GM13976 (cell line): ENCODE data around the gene PHETA2.
A peak's percentile ranks its signal among the peaks of the same experiment; 100 is the strongest.

Experiments
- DNase-seq: peaks from one replicate; pipeline ENCODE4 v3.0.0; 2012; ENCODE audit warnings: low spot score
- in situ Hi-C: fragments of 300-500 bp; cut with MboI; formaldehyde crosslinking; loops from one replicate; pipeline ENCODE4 v1.12.0; 2022; ENCODE audit warnings: low sequenced_read_pairs, mixed read lengths, inconsistent platforms; ENCODE audit not compliant: unreplicated experiment
- TF ChIP-seq, protein P1 (sequence below): IDR thresholded peaks from 2 replicates; pipeline ENCODE4 v1.5.1; 2012; ENCODE audit warnings: borderline replicate concordance, mild to moderate bottlenecking; ENCODE audit not compliant: insufficient read depth; ENCODE audit errors: extremely low read depth, missing control alignments, control extremely low read depth

Gene PHETA2, protein sequence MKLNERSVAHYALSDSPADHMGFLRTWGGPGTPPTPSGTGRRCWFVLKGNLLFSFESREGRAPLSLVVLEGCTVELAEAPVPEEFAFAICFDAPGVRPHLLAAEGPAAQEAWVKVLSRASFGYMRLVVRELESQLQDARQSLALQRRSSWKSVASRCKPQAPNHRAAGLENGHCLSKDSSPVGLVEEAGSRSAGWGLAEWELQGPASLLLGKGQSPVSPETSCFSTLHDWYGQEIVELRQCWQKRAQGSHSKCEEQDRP

GRCh38 chr22:42074132-42074811 lies at the start of gene PHETA2:
Gene PHETA2 (plus strand): TSS chr22:42074248. CDS start chr22:42077294, 3,046 bp downstream.
- peak; percentile 65 for DNase-seq

GRCh38 chr22:42025421-42025820 lies 48.6 kb upstream of the PHETA2 start:
- TF ChIP-seq, protein P1, sequence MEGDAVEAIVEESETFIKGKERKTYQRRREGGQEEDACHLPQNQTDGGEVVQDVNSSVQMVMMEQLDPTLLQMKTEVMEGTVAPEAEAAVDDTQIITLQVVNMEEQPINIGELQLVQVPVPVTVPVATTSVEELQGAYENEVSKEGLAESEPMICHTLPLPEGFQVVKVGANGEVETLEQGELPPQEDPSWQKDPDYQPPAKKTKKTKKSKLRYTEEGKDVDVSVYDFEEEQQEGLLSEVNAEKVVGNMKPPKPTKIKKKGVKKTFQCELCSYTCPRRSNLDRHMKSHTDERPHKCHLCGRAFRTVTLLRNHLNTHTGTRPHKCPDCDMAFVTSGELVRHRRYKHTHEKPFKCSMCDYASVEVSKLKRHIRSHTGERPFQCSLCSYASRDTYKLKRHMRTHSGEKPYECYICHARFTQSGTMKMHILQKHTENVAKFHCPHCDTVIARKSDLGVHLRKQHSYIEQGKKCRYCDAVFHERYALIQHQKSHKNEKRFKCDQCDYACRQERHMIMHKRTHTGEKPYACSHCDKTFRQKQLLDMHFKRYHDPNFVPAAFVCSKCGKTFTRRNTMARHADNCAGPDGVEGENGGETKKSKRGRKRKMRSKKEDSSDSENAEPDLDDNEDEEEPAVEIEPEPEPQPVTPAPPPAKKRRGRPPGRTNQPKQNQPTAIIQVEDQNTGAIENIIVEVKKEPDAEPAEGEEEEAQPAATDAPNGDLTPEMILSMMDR = no peak
- DNase-seq = no peak
- in situ Hi-C loops = no loop called here

More at GRCh38 chr22:42074132-42074811, at the start of gene PHETA2:
- in situ Hi-C loops = no loop called here
- TF ChIP-seq, protein P1 = peak; percentile 8

DNA sequence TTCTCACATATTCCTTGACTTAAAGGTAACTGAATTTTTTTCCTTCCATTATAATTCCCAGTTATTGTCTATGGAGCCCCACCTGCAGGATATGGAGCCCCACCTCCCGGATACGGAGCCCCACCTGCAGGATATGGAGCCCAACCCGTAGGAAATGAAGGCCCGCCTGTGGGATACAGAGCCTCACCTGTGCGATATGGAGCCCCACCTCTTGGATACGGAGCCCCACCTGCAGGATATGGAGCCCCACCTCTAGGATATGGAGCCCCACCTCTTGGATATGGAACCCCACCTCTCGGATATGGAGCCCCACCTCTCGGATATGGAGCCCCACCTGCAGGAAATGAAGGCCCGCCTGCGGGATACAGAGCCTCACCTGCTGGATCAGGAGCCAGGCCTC lies 47.3 kb upstream of the PHETA2 start:
- TF ChIP-seq, protein P1 = no peak
- DNase-seq = no peak
- in situ Hi-C loops = no loop called here

DNA sequence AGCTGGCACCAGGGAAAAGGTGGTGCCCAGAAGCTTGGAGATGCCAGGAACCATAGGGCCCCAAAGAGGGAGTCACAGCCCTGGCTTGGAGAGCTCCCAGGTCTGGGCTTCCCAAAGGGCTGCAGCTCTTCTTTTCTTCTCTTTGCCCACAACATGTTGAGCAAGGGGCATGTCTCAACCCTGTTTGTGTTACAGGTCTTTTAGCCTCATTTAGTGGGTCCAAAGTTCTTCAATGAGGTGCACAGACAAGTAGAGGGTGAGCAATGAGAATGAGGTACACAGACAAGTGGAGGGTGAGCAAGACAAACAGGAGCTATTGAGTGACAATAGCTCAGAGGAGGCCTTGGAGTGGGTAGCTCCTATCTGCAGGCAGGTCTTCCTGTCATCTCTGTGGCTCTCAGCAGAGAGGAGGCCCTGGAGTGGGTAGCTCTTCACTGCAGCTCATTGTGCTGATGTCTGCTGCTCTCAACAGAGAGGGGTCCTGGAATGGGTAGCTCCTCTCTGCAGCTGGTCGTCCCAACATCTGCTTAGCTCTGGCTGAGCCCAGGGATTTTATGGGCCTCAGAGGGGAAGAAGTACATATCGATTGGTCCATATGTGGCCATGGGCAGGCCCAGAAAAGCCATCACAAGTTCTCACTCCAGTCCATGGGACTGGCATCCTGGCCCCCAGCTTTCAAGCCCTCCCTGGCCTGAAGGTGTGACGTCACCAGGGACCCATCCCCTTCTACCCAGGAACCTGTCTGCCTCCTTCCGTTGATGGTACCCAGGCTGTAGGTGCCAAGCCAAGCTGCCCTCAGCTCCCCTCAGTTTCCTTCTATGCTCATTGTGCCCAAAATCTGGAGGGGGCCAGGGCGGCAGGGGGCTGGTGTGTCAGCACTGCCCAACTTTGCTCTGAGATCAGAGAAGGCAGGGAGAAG lies 40.5 kb upstream of the PHETA2 start:
- TF ChIP-seq, protein P1 = no peak
- no peak for DNase-seq
- in situ Hi-C loops = no loop called here

DNA sequence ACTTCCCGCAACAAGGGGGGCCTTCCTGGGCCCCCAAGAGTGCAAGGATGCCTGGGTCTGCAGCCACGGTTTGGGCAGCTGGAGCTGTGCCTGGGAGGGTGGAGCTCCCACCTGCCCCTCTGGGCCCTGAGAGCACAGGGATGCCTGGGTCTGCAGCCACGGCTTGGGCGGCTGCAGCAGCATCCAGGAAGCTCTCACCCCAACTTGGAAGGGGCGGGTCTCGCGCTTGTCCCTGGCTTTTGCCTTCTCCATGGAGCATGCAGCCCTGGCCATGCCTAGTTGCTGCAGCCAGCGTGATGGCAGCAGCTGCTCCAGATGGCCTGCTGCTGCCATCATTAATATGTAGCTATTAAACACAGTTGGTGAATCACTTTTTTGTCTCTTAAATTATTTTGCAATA lies 38.8 kb upstream of the PHETA2 start:
- TF ChIP-seq, protein P1 = no peak

DNA sequence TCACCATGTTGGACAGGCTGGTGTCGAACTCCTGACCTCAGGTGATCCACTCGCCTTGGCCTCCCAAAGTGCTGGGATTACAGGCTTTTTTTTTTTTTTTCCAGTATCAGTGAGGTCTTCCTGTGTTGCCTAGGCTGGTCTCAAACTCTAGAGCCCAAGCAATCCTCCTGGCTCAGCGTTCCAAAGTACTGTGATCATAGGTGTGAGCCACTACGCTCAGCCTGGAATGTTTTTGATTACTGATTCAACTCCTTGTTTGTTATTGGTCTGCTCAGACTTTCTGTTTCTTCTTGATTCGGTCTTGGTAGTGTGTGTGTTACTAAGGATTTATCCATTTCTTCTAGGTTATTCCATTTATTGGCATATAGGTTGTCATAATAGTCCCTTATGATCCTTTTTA lies 34.8 kb upstream of the PHETA2 start:
- TF ChIP-seq, protein P1 = no peak
- in situ Hi-C loops = no loop called here
- no peak for DNase-seq

More for the DNA sequence above, 38.8 kb upstream of the PHETA2 start:
- in situ Hi-C loops = no loop called here
- DNase-seq = no peak
